ENCODE results near the gene DCDC2C.

Gene DCDC2C

GRCh38 chr2:3864943-3865865 lies 161.8 kb downstream of the DCDC2C start:
- Mint-ChIP-seq H3K4me3 (no peak overlapping the region), H3K36me3 (ENCODE audit: low read depth) (no peaks in the 10 kb centered on the region), H3K9me3 (no peaks in the 10 kb centered on the region), H3K27ac (no peak overlapping the region), H3K4me1 (ENCODE audit: low read depth) (no peaks in the 10 kb centered on the region), H3K27me3 (ENCODE audit: low read depth) (no peaks in the 10 kb centered on the region)

GRCh38 chr2:3867469-3867868 lies 164.1 kb downstream of the DCDC2C start:
- H3K9me3 Mint-ChIP-seq, result no peaks in the 10 kb centered on the region
- no peaks in the 10 kb centered on the region for H3K27me3 Mint-ChIP-seq (ENCODE audit: low read depth)
- no peak overlapping the region for H3K4me3 Mint-ChIP-seq
- no peak overlapping the region for H3K27ac Mint-ChIP-seq
- no peaks in the 10 kb centered on the region for H3K36me3 Mint-ChIP-seq (ENCODE audit: low read depth)
- H3K4me1 Mint-ChIP-seq (ENCODE audit: low read depth), result no peaks in the 10 kb centered on the region

GRCh38 chr2:3868012-3868805 lies 164.8 kb downstream of the DCDC2C start:
- H3K36me3 Mint-ChIP-seq (ENCODE audit: low read depth), result no peaks in the 10 kb centered on the region
- H3K4me3 Mint-ChIP-seq, result no peak overlapping the region
- H3K27me3 Mint-ChIP-seq (ENCODE audit: low read depth), result no peaks in the 10 kb centered on the region
- H3K4me1 Mint-ChIP-seq (ENCODE audit: low read depth), result no peaks in the 10 kb centered on the region
- H3K27ac Mint-ChIP-seq, result no peak overlapping the region
- H3K9me3 Mint-ChIP-seq, result no peaks in the 10 kb centered on the region

- H3K4me3 Mint-ChIP-seq, result no peak overlapping the region
Measured at GRCh38 chr2:3870222-3870621, 166.8 kb downstream of the DCDC2C start.

GRCh38 chr2:3871002-3871401 lies 167.6 kb downstream of the DCDC2C start:
- no peaks in the 10 kb centered on the region for H3K9me3 Mint-ChIP-seq
- H3K4me3 Mint-ChIP-seq, result no peak overlapping the region
- no peaks in the 10 kb centered on the region for H3K27me3 Mint-ChIP-seq (ENCODE audit: low read depth)
- H3K4me1 Mint-ChIP-seq (ENCODE audit: low read depth), result no peaks in the 10 kb centered on the region
- H3K36me3 Mint-ChIP-seq (ENCODE audit: low read depth), result no peaks in the 10 kb centered on the region
- H3K27ac Mint-ChIP-seq, result no peak overlapping the region

More at GRCh38 chr2:3870222-3870621, 166.8 kb downstream of the DCDC2C start:
- Mint-ChIP-seq H3K9me3 (no peaks in the 10 kb centered on the region), H3K4me1 (ENCODE audit: low read depth) (no peaks in the 10 kb centered on the region), H3K36me3 (ENCODE audit: low read depth) (no peaks in the 10 kb centered on the region), H3K27me3 (ENCODE audit: low read depth) (no peaks in the 10 kb centered on the region), H3K27ac (no peak overlapping the region)

GRCh38 chr2:3872451-3872850 lies 169.1 kb downstream of the DCDC2C start:
- no peaks in the 10 kb centered on the region for H3K27me3 Mint-ChIP-seq (ENCODE audit: low read depth)
- H3K36me3 Mint-ChIP-seq (ENCODE audit: low read depth), result no peaks in the 10 kb centered on the region
- H3K4me1 Mint-ChIP-seq (ENCODE audit: low read depth), result no peaks in the 10 kb centered on the region
- no peak overlapping the region for H3K27ac Mint-ChIP-seq
- H3K4me3 Mint-ChIP-seq, result no peak overlapping the region
- no peaks in the 10 kb centered on the region for H3K9me3 Mint-ChIP-seq

- Mint-ChIP-seq H3K27ac (no peak overlapping the region), H3K27me3 (ENCODE audit: low read depth) (no peaks in the 10 kb centered on the region), H3K4me1 (ENCODE audit: low read depth) (no peaks in the 10 kb centered on the region)
Measured at GRCh38 chr2:3873899-3874298, 170.5 kb downstream of the DCDC2C start.

GRCh38 chr2:3876221-3876620 lies 172.8 kb downstream of the DCDC2C start:
- no peak overlapping the region for H3K27ac Mint-ChIP-seq
- H3K4me3 Mint-ChIP-seq, result no peak overlapping the region
- no peaks in the 10 kb centered on the region for H3K9me3 Mint-ChIP-seq
- H3K4me1 Mint-ChIP-seq (ENCODE audit: low read depth), result no peaks in the 10 kb centered on the region
- no peaks in the 10 kb centered on the region for H3K27me3 Mint-ChIP-seq (ENCODE audit: low read depth)
- no peaks in the 10 kb centered on the region for H3K36me3 Mint-ChIP-seq (ENCODE audit: low read depth)

More at GRCh38 chr2:3873899-3874298, 170.5 kb downstream of the DCDC2C start:
- Mint-ChIP-seq H3K36me3 (ENCODE audit: low read depth) (no peaks in the 10 kb centered on the region), H3K4me3 (no peak overlapping the region), H3K9me3 (no peaks in the 10 kb centered on the region)

- Mint-ChIP-seq H3K4me3 (no peak overlapping the region), H3K4me1 (ENCODE audit: low read depth) (no peaks in the 10 kb centered on the region), H3K27me3 (ENCODE audit: low read depth) (no peaks in the 10 kb centered on the region), H3K9me3 (no peaks in the 10 kb centered on the region), H3K36me3 (ENCODE audit: low read depth) (no peaks in the 10 kb centered on the region), H3K27ac (no peak overlapping the region)
Measured at GRCh38 chr2:3876685-3877084, 173.3 kb downstream of the DCDC2C start.

- Mint-ChIP-seq H3K36me3 (ENCODE audit: low read depth) (no peaks in the 10 kb centered on the region), H3K9me3 (peaks cover 5% of the 10 kb centered on the region), H3K4me3 (no peak overlapping the region), H3K4me1 (ENCODE audit: low read depth) (no peaks in the 10 kb centered on the region), H3K27me3 (ENCODE audit: low read depth) (no peaks in the 10 kb centered on the region), H3K27ac (no peak overlapping the region)
Measured at GRCh38 chr2:3885629-3886628, 182.6 kb downstream of the DCDC2C start.

- Mint-ChIP-seq H3K27ac (no peak overlapping the region), H3K4me1 (ENCODE audit: low read depth) (no peaks in the 10 kb centered on the region), H3K4me3 (no peak overlapping the region), H3K36me3 (ENCODE audit: low read depth) (no peaks in the 10 kb centered on the region), H3K9me3 (peaks cover 6% of the 10 kb centered on the region), H3K27me3 (ENCODE audit: low read depth) (no peaks in the 10 kb centered on the region)
Measured at GRCh38 chr2:3895021-3895420, 191.6 kb downstream of the DCDC2C start.

Data from T-helper 1 cell treated with Interleukin-12 subunit alpha and Interleukin-12 subunit beta and Interleukin-4 antibody, amounts not matched to agents 30 μg/mL and 1 μg/mL, for 36 hours (primary cell).